ENCODE data around the gene MOXD1. TPM values are rescaled to one million over a fixed set of nuclear protein-coding genes. Genes with fewer than 3 reads are reported as not detected.

The MOXD1 gene
- total RNA-seq, 2 experiments from 2014 or later: not detected

- ChIA-PET CTCF (no interaction called here), POLR2A (no interaction called here)
- intact Hi-C loops (cut with micrococcal nuclease): no loop called here
- ATAC-seq (no peak), DNase-seq (no peak)
- Mint-ChIP-seq H3K4me3 (no peak overlapping the region), H3K27ac (no peak overlapping the region), H3K27me3 (peaks cover 17% of the 10 kb centered on the region), H3K4me1 (ENCODE audit: low read depth) (no peaks in the 10 kb centered on the region), H3K36me3 (ENCODE audit: low read depth) (no peaks in the 10 kb centered on the region), H3K9me3 (no peaks in the 10 kb centered on the region)
- TF ChIP-seq, protein P1, sequence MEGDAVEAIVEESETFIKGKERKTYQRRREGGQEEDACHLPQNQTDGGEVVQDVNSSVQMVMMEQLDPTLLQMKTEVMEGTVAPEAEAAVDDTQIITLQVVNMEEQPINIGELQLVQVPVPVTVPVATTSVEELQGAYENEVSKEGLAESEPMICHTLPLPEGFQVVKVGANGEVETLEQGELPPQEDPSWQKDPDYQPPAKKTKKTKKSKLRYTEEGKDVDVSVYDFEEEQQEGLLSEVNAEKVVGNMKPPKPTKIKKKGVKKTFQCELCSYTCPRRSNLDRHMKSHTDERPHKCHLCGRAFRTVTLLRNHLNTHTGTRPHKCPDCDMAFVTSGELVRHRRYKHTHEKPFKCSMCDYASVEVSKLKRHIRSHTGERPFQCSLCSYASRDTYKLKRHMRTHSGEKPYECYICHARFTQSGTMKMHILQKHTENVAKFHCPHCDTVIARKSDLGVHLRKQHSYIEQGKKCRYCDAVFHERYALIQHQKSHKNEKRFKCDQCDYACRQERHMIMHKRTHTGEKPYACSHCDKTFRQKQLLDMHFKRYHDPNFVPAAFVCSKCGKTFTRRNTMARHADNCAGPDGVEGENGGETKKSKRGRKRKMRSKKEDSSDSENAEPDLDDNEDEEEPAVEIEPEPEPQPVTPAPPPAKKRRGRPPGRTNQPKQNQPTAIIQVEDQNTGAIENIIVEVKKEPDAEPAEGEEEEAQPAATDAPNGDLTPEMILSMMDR (IDR thresholded peaks at IDR 0.05): no peak
These were observed 19.9 kb downstream of the MOXD1 start for GRCh38 chr6:132381381-132381780.

DNA sequence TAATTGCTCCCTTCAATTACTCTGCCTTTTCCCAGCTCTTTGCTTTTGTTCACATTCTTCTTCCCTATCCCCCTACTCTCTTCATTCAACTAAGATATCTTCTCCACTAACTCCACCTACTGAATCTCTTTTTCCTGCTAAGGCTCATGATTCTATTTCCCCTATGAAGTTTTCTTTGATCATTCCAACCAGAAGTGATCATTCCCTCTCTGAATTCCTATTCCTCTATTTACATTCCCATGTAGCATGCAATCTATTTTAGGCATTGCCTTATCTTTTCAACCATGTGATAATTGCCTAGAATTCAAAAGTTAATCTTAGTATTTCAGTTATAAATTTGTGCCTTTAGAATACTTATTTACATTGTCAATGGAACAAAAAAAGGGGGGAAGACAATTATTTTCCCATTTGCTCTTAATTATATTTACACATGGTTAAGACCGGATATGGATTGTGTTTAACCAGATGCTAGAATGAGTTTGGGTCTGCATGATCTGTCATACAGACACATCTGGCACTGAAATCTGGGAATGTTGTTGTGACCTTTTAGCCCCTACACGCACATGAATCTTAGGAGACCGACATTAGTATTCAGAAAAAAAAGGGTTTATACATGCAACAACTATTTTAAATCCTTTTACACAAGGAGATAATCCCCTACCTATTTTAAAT is 20.8 kb downstream of the MOXD1 start:
- H3K4me3 Mint-ChIP-seq: no peak overlapping the region
- ChIA-PET CTCF (interaction anchor here (1.0 kb wide), 1 partner anchor 121 kb away, joined by 3 read pairs; no protein-coding TSS in a partner anchor), POLR2A (no interaction called here)
- TF ChIP-seq, protein P1 (IDR thresholded peaks at IDR 0.05): no peak
- peaks cover 18% of the 10 kb centered on the region for H3K27me3 Mint-ChIP-seq
- no peak for ATAC-seq
- H3K27ac Mint-ChIP-seq: no peak overlapping the region
- intact Hi-C loops (cut with micrococcal nuclease): no loop called here
- no peak for DNase-seq
- H3K9me3 Mint-ChIP-seq: no peaks in the 10 kb centered on the region
- no peaks in the 10 kb centered on the region for H3K4me1 Mint-ChIP-seq (ENCODE audit: low read depth)
- no peaks in the 10 kb centered on the region for H3K36me3 Mint-ChIP-seq (ENCODE audit: low read depth)

DNA sequence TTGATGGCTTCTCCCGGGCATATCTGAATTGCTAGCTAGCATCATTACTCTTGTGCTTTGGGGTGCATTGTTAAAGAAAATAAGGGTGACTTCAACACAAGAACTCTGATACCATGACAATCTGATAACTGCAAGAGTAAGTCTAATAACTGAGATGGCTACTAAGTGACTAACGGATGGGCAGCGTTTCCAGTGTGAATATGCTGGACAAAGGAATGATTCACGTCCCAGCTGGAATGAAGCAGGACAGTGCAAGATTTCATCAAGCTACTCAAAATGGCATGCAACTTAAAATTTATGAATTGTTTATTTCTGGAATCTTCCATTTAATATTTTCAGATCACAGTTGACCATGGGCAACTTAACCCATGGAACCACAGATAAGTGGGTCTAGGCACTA is 31.7 kb downstream of the MOXD1 start:
- no peaks in the 10 kb centered on the region for H3K9me3 Mint-ChIP-seq
- TF ChIP-seq, protein P1 (IDR thresholded peaks at IDR 0.05): no peak
- H3K4me1 Mint-ChIP-seq (ENCODE audit: low read depth): peaks cover 17% of the 10 kb centered on the region
- intact Hi-C loops (cut with micrococcal nuclease): no loop called here
- ChIA-PET CTCF (no interaction called here), POLR2A (no interaction called here)
- peaks cover 22% of the 10 kb centered on the region for H3K27me3 Mint-ChIP-seq
- DNase-seq: no peak
- no peak overlapping the region for H3K27ac Mint-ChIP-seq
- no peak for ATAC-seq
- H3K36me3 Mint-ChIP-seq (ENCODE audit: low read depth): no peaks in the 10 kb centered on the region
- H3K4me3 Mint-ChIP-seq: no peak overlapping the region

DNA sequence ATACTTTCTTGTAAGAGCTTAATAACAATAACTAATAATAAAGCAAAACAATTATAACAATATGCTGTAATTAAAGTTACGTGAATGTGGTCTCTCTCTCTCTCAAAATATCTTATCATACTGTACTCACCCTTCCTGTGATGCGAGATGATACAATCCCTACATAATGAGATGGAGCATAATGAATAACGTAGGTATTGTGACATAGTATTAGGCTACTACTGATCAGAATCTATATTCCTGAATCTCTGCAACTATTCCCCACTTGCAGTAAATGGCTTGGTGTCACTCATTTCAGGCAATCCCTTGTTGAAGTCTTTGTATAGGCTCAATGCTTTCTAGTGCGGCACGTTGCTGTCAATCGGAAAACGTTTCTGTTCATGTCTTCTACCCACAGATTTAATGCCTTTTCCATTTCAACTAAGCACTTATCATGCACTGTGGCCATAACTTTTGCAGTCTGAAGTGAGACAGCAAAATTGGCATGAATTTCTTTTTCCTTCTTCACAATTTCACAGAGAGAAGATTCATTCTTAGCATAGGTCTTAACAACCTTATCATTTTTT is 32.3 kb downstream of the MOXD1 start:
- TF ChIP-seq, protein P1 (IDR thresholded peaks at IDR 0.05): no peak
- Mint-ChIP-seq H3K36me3 (ENCODE audit: low read depth) (no peaks in the 10 kb centered on the region), H3K9me3 (no peaks in the 10 kb centered on the region), H3K27me3 (peaks cover 23% of the 10 kb centered on the region), H3K27ac (no peak overlapping the region), H3K4me1 (ENCODE audit: low read depth) (peaks cover 17% of the 10 kb centered on the region), H3K4me3 (no peak overlapping the region)
- no peak for ATAC-seq
- intact Hi-C loops (cut with micrococcal nuclease): no loop called here
- ChIA-PET POLR2A (interaction anchor here (0.6 kb wide), 1 partner anchor 624 kb away, joined by 3 read pairs; no protein-coding TSS in a partner anchor), CTCF (no interaction called here)
- DNase-seq: no peak

- peaks cover 33% of the 10 kb centered on the region for H3K27me3 Mint-ChIP-seq
- peak overlapping the region; percentile 74 for H3K27ac Mint-ChIP-seq
- intact Hi-C loops (cut with micrococcal nuclease): no loop called here
- DNase-seq: peak; percentile 57
- ATAC-seq: peak; percentile 91
- peaks cover 22% of the 10 kb centered on the region for H3K4me1 Mint-ChIP-seq (ENCODE audit: low read depth)
- H3K9me3 Mint-ChIP-seq: no peaks in the 10 kb centered on the region
- ChIA-PET CTCF (interaction anchor here (1.0 to 1.3 kb wide), 2 partner anchors 10 to 85 kb away, joined by 3 to 6 read pairs; no protein-coding TSS in a partner anchor), POLR2A (no interaction called here)
- no peak overlapping the region for H3K4me3 Mint-ChIP-seq
- TF ChIP-seq, protein P1 (IDR thresholded peaks at IDR 0.05): no peak
- H3K36me3 Mint-ChIP-seq (ENCODE audit: low read depth): no peaks in the 10 kb centered on the region
These were observed 35.9 kb downstream of the MOXD1 start for GRCh38 chr6:132365281-132365907.
